ENCODE data around the gene PFDN2.

Gene PFDN2

DNA sequence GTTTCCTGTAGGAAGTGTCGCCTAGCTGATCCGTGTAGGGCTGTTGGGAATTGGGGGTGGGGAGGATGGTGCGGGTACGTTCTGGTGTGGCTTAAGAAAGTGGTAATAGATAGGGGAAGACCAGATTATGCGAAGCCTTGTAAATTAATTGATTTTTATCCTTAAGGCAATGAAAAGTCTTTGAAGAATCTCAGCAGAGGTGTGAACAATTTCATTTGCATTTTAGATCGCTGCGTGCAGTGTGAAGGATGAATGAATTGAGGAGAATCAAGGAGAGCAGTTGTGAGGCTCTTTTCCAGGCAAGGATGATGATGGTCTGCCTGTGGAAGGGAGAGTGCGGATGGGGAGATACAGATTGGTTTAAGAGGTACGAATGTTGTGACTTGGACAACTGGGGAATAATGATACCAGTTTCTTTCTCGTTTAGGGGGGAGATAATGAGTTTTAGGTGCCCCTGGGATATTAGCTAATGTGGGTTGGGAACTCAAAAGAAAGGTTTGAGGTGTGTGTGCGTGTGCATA, 15.4 kb upstream of the PFDN2 start:
- Histone ChIP-seq H3K36me3 (ENCODE audit: control insufficient read depth in 1 of 2, insufficient read depth in 2 of 2, low read length in 2 of 2) (peaks cover 13 to 26% of the 10 kb centered on the region in 2 donors), H3K9me3 (ENCODE audit: control insufficient read depth in 1 of 2, low read length in 2 of 2) (no peaks in the 10 kb centered on the region), H3K4me3 (ENCODE audit: low read depth in 1 of 2, low read length in 2 of 2) (peak overlapping the region; percentile 86 to 98), H3K27ac (ENCODE audit: low read length) (peak overlapping the region; percentile 99), H3K27me3 (ENCODE audit: low read depth, low read length) (no peaks in the 10 kb centered on the region), H3K4me1 (ENCODE audit: control insufficient read depth in 1 of 2, insufficient read depth in 2 of 2, low read length in 2 of 2) (peaks cover 10 to 58% of the 10 kb centered on the region in 2 donors)

DNA sequence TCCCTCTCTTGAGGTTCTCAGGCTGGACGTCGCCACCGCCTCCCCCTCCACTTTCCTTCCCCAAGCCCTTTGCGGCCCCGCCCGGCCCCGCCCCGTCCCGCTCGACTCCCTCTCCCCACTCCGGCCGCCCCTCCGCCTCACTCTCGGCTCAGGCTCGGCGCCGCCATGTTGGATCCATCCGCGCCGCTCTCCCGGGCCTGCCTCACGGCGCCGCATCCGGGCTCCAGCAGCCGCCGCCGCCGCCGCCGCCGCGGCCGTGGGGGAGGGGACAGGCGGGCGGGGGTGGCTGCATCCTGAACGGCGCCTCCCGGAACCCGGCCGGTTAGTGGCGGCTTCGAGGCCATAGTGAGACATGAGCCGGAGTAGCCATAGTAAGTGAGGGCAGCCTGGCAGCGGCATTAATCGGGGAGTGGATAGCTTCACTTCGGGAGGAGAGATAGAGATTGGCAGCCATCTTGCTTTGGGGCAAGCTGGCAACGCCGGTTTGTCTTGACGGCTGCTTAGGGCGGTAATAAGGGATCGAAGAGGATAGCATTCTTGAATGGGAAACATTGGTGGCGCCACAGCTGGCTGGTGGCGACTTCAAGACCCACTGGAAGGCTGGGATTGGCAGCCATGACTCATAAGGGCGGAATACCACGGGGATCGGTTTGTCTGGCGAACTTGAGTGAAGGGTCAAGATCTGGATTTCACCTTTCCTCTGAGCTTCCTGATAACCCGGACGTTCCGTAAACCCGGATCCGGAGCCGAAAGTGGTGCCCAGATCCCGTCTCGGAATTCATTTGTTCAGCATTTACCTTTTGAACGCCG, 14.8 kb upstream of the PFDN2 start, which contains the start of gene DEDD:
TSS of gene DEDD (minus strand) at position 258 of the 810 bp plus-strand sequence. CDS start 8,205 bp downstream, outside the sequence.
- Histone ChIP-seq H3K4me1 (ENCODE audit: control insufficient read depth in 1 of 2, insufficient read depth in 2 of 2, low read length in 2 of 2) (peaks cover 10 to 58% of the 10 kb centered on the region in 2 donors), H3K27ac (ENCODE audit: low read length) (peak within 1 kb of the TSS; percentile 99), H3K4me3 (ENCODE audit: low read depth in 1 of 2, low read length in 2 of 2) (peak within 1 kb of the TSS; percentile 86 to 98), H3K9me3 (ENCODE audit: control insufficient read depth in 1 of 2, low read length in 2 of 2) (no peaks in the 10 kb centered on the region), H3K36me3 (ENCODE audit: control insufficient read depth in 1 of 2, insufficient read depth in 2 of 2, low read length in 2 of 2) (peaks cover 18 to 32% of the 10 kb centered on the region in 2 donors), H3K27me3 (ENCODE audit: low read depth, low read length) (no peaks in the 10 kb centered on the region)

DNA sequence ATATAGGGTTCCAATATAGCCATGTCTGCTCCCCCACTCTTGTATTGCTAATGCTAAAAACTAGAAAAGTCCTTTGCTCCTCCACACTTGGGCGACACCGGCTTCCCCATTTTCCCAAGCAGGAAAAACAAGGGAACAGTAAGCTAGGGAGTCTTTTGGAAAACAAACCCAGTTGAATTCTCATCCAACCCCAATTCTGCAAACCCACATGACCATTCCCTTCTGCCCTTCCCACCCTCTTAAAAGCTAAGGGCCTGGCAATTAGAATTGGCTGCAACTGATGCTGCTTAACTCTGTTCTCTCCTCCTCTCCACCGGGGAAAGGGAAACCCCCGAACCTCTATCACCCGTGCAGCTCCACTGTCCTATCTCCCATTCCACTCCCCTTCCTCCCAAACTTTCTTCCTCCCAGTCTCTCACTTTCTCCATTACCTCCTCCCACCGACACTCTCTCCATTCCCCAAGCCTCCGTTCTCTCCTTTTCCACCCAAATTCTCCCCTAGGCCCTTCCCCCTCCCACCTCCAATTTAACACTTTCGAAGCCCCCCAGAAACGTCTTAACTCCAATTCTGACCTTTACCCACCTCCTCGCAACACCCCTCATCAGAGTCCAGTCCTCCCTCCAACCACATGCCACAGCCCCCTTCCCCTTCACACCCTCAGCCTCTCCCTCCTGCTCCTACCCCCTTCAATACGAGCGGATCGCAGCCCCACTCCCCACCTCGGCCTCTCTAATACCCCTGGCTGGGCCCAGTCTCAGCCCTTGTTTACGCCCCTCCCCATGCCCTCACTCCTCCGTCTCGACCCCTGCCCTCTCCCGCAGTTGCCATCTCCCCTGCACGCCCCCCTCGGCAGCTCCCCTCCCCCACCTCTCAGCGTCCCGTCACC, 13.9 kb upstream of the PFDN2 start:
- Histone ChIP-seq H3K36me3 (ENCODE audit: control insufficient read depth in 1 of 2, insufficient read depth in 2 of 2, low read length in 2 of 2) (peaks cover 22 to 36% of the 10 kb centered on the region in 2 donors), H3K27ac (ENCODE audit: low read length) (peak overlapping the region; percentile 95), H3K27me3 (ENCODE audit: low read depth, low read length) (no peaks in the 10 kb centered on the region), H3K4me1 (ENCODE audit: control insufficient read depth in 1 of 2, insufficient read depth in 2 of 2, low read length in 2 of 2) (peaks cover 10 to 61% of the 10 kb centered on the region in 2 donors), H3K9me3 (ENCODE audit: control insufficient read depth in 1 of 2, low read length in 2 of 2) (no peaks in the 10 kb centered on the region), H3K4me3 (ENCODE audit: low read depth in 1 of 2, low read length in 2 of 2) (peak overlapping the region; percentile 86)

DNA sequence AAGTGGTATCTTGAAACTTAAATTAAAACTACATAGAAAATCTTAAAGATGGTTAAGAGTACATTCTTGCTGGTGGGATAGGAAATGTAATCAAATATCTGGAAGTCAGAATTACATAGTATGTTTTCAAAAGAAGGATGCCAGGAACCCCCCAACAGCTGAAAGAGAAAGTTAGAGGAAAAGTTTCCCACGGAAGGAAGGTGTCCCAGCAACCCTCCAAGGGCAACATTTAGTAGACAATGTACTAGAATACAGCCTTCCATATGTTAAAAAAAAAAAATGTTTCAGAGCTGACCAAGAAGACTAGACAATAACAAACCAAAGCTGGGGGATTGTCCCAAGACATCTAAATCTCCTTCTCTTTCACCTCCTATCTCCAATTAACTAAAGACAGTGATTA, 12.4 kb upstream of the PFDN2 start:
- Histone ChIP-seq H3K27ac (ENCODE audit: low read length) (no peak overlapping the region), H3K27me3 (ENCODE audit: low read depth, low read length) (no peaks in the 10 kb centered on the region), H3K4me1 (ENCODE audit: control insufficient read depth in 1 of 2, insufficient read depth in 2 of 2, low read length in 2 of 2) (peaks cover 10 to 63% of the 10 kb centered on the region in 2 donors), H3K9me3 (ENCODE audit: control insufficient read depth in 1 of 2, low read length in 2 of 2) (no peaks in the 10 kb centered on the region), H3K4me3 (ENCODE audit: low read depth in 1 of 2, low read length in 2 of 2) (peak overlapping the region in 1 of 2 donors; percentile 86), H3K36me3 (ENCODE audit: control insufficient read depth in 1 of 2, insufficient read depth in 2 of 2, low read length in 2 of 2) (peaks cover 22 to 40% of the 10 kb centered on the region in 2 donors)

DNA sequence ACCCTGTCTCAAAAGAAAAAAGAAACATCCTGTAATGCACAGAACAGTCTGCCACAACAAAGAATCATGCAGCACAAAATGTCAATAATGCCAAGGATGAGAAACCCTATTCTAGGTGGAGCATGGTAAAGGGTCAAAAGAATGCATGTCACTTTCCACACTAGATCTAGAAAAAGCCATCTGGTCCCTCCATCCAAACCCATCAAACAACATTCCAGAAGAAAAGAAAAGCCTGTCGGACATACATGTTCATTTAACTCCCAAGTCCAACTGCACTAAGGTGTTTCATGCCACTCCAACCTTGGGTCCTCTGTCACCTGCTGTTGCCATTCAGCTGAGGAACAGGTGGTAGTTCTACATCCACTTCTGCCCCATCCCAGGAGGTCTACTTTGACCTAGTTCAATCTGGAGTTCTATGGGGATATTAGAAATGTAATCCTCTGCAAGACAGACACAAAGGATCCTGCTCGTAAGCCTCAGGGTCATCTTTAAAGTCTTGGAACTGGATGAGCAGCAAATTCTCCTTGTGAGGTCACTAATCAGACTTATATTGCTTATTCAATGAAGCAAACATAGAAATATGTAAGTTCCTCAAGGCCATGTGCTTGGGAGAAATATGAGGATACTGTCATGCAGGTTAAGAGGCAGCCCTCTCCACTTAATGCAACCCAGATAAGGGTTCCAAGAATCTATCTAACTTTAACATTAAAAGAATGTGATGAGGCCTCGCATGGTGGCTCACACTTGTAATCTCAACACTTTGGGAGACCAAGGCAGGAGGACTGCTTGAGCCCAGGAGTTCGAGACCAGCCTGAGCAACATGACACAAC, 11.0 kb upstream of the PFDN2 start:
- Histone ChIP-seq H3K36me3 (ENCODE audit: control insufficient read depth in 1 of 2, insufficient read depth in 2 of 2, low read length in 2 of 2) (peaks cover 35 to 48% of the 10 kb centered on the region in 2 donors), H3K27ac (ENCODE audit: low read length) (no peak overlapping the region), H3K4me1 (ENCODE audit: control insufficient read depth in 1 of 2, insufficient read depth in 2 of 2, low read length in 2 of 2) (peaks cover 10 to 56% of the 10 kb centered on the region in 2 donors), H3K9me3 (ENCODE audit: control insufficient read depth in 1 of 2, low read length in 2 of 2) (no peaks in the 10 kb centered on the region), H3K4me3 (ENCODE audit: low read depth in 1 of 2, low read length in 2 of 2) (no peak overlapping the region), H3K27me3 (ENCODE audit: low read depth, low read length) (no peaks in the 10 kb centered on the region)

DNA sequence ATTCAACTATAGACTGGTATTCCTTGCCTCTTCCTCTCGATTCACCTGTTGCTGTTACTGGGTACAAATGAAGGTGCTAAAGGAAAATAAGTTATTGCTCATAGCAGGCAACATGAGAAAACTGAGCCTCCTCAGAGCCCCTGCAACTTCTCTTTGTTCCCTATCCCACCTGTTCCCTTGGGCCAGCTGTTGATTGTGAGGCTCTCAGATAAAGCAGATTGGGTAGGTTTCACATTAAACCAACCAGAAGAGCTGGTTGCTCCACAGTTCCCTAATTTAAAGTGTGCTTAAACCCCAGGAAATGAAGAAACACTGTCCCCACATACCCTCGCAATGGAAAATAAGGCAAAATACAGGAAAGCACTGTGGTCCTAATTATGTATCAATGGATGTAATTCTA, 9.8 kb upstream of the PFDN2 start:
- Histone ChIP-seq H3K9me3 (ENCODE audit: control insufficient read depth in 1 of 2, low read length in 2 of 2) (no peaks in the 10 kb centered on the region), H3K4me1 (ENCODE audit: control insufficient read depth in 1 of 2, insufficient read depth in 2 of 2, low read length in 2 of 2) (peaks cover 10 to 50% of the 10 kb centered on the region in 2 donors), H3K4me3 (ENCODE audit: low read depth in 1 of 2, low read length in 2 of 2) (no peak overlapping the region), H3K27me3 (ENCODE audit: low read depth, low read length) (no peaks in the 10 kb centered on the region), H3K36me3 (ENCODE audit: control insufficient read depth in 1 of 2, insufficient read depth in 2 of 2, low read length in 2 of 2) (peaks cover 42 to 58% of the 10 kb centered on the region in 2 donors), H3K27ac (ENCODE audit: low read length) (no peak overlapping the region)

DNA sequence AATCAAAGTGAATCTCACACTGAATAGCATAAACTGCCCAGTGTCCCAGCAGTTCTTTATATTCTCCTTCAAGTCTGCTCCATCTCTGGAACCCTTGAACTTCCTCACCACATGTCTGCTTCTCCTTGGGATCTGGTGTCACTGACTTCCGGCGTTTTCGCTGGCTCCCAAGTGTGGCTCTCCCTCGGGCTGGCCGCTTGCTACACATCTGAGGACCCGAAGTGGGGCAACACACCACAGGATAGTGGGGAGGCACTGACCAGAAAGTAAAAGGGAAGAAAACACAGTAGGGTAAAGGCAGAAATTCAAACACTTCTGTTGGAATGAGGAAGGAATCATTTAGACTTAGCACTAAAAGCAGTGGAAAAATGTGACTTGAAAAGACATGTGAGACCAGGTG, 5.1 kb upstream of the PFDN2 start:
- peaks cover 48 to 54% of the 10 kb centered on the region in 2 donors for H3K36me3 ChIP-seq (ENCODE audit: control insufficient read depth in 1 of 2, insufficient read depth in 2 of 2, low read length in 2 of 2)
- H3K4me1 ChIP-seq (ENCODE audit: control insufficient read depth in 1 of 2, insufficient read depth in 2 of 2, low read length in 2 of 2): peaks cover 15 to 35% of the 10 kb centered on the region in 2 donors
- no peaks in the 10 kb centered on the region for H3K9me3 ChIP-seq (ENCODE audit: control insufficient read depth in 1 of 2, low read length in 2 of 2)
- no peak overlapping the region for H3K4me3 ChIP-seq (ENCODE audit: low read depth in 1 of 2, low read length in 2 of 2)
- no peak overlapping the region for H3K27ac ChIP-seq (ENCODE audit: low read length)
- no peaks in the 10 kb centered on the region for H3K27me3 ChIP-seq (ENCODE audit: low read depth, low read length)

DNA sequence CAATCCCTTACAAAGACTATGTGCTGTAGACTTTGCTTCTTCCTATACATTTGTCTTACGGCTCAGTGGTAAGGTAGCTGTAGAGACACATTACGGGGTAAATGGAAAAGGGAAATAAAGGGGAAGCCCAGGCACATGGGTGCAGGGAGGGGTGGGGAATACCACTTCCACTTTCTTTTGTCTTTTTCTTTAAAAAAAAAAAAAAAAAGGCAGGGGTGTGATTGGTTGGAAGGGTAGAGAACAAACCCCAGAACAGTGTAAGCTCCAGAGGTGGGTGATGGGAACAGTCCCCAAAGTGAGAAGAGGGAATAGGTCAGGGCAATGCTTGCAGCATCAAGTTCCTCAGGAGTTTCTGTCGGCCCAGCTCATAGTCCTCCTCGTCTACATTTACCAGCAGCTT, 4.0 kb upstream of the PFDN2 start:
- peaks cover 15 to 28% of the 10 kb centered on the region in 2 donors for H3K4me1 ChIP-seq (ENCODE audit: control insufficient read depth in 1 of 2, insufficient read depth in 2 of 2, low read length in 2 of 2)
- no peaks in the 10 kb centered on the region for H3K9me3 ChIP-seq (ENCODE audit: control insufficient read depth in 1 of 2, low read length in 2 of 2)
- H3K27ac ChIP-seq (ENCODE audit: low read length): no peak overlapping the region
- H3K4me3 ChIP-seq (ENCODE audit: low read depth in 1 of 2, low read length in 2 of 2): no peak overlapping the region
- no peaks in the 10 kb centered on the region for H3K27me3 ChIP-seq (ENCODE audit: low read depth, low read length)
- peaks cover 41 to 50% of the 10 kb centered on the region in 2 donors for H3K36me3 ChIP-seq (ENCODE audit: control insufficient read depth in 1 of 2, insufficient read depth in 2 of 2, low read length in 2 of 2)

DNA sequence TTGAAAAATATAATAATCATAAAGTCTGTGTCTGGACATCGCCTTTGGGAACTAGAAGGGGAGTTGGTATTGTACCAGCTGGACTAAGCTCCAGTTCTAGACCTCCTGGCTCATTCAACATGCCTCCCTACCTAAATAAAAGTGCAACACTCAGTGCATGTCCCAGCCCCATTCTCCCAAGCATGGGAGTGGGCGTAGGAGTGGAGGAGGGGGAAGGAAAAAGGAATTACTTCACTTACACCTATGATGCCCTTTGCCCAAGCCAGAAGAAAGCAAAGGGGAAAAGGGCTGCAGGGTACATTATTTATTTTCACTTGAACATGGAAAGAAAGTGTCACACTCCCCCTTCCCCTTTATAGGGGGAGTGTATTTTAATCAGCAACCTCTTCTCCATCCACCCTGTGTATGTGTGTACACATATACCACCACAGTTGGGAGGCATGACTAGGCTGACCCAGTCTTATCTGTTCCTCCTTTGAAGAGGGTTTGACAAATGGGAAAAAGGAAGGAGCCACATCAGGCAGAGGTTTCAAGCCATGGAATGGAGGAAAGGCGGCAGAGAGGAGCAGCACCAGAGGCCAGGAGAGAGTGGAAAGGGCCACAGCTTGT, 3.3 kb upstream of the PFDN2 start:
- Histone ChIP-seq H3K27me3 (ENCODE audit: low read depth, low read length) (no peaks in the 10 kb centered on the region), H3K9me3 (ENCODE audit: control insufficient read depth in 1 of 2, low read length in 2 of 2) (no peaks in the 10 kb centered on the region), H3K27ac (ENCODE audit: low read length) (no peak overlapping the region)

More for the DNA sequence above, 3.3 kb upstream of the PFDN2 start:
- Histone ChIP-seq H3K4me3 (ENCODE audit: low read depth in 1 of 2, low read length in 2 of 2) (no peak overlapping the region), H3K36me3 (ENCODE audit: control insufficient read depth in 1 of 2, insufficient read depth in 2 of 2, low read length in 2 of 2) (peaks cover 41 to 46% of the 10 kb centered on the region in 2 donors), H3K4me1 (ENCODE audit: control insufficient read depth in 1 of 2, insufficient read depth in 2 of 2, low read length in 2 of 2) (peaks cover 15 to 32% of the 10 kb centered on the region in 2 donors)

All from muscle layer of duodenum (tissue), 2 donors.